Skeletal muscle satellite cell (primary cell): ENCODE data around the gene RBM7.
A peak's percentile ranks its signal among the peaks of the same experiment; 100 is the strongest.

Experiments used
- H3K27me3 ChIP-seq: 2 replicates; pipeline ENCODE4 v1.7.0; 2013; ENCODE audit warnings: low read length; ENCODE audit not compliant: control insufficient read depth, insufficient read depth
- H3K36me3 ChIP-seq: 2 replicates; pipeline ENCODE4 v1.7.0; 2013; ENCODE audit warnings: mild to moderate bottlenecking, control low read depth, low read length; ENCODE audit not compliant: insufficient read depth
- H3K4me1 ChIP-seq: 2 replicates; pipeline ENCODE4 v1.7.0; 2013; ENCODE audit warnings: low read length; ENCODE audit not compliant: control insufficient read depth, insufficient read depth
- H3K4me2 ChIP-seq: 2 replicates; pipeline ENCODE4 v1.7.0; 2013; ENCODE audit warnings: mild to moderate bottlenecking, low read length
- H3K4me3 ChIP-seq: 2 replicates; pipeline ENCODE4 v1.7.0; 2013; ENCODE audit warnings: low read length
- H3K9ac ChIP-seq: 2 replicates; pipeline ENCODE4 v1.7.0; 2013; ENCODE audit warnings: mild to moderate bottlenecking, low read depth, low read length, moderate library complexity
- H3K9me3 ChIP-seq: replicated peaks from 2 replicates; pipeline ENCODE4 v1.7.0; 2013; ENCODE audit warnings: mild to moderate bottlenecking, control low read depth, low read length

RBM7 gene

GRCh38 chr11:114439229-114440120 lies 39.0 kb downstream of the RBM7 start, which contains the start of gene REXO2:
Gene REXO2, plus strand, starts transcription at chr11:114439467. Its CDS starts 62 bp downstream, at chr11:114439529.
- peak within 1 kb of the TSS; percentile 95 for H3K4me3 ChIP-seq
- peak within 1 kb of the TSS; percentile 85 for H3K4me2 ChIP-seq
- H3K27me3 ChIP-seq: no peaks in the 10 kb centered on the region
- H3K9me3 ChIP-seq: no peaks in the 10 kb centered on the region
- H3K9ac ChIP-seq: peak within 1 kb of the TSS; percentile 89
- peaks cover 15% of the 10 kb centered on the region for H3K36me3 ChIP-seq
- H3K4me1 ChIP-seq: peaks cover 21% of the 10 kb centered on the region

- peaks cover 21% of the 10 kb centered on the region for H3K4me1 ChIP-seq
- peaks cover 22% of the 10 kb centered on the region for H3K36me3 ChIP-seq
- H3K27me3 ChIP-seq: no peaks in the 10 kb centered on the region
- H3K4me3 ChIP-seq: peak overlapping the region; percentile 95
- H3K9me3 ChIP-seq: no peaks in the 10 kb centered on the region
- H3K4me2 ChIP-seq: peak overlapping the region; percentile 85
- H3K9ac ChIP-seq: peak overlapping the region; percentile 89
Observed at GRCh38 chr11:114440121-114440860, 39.8 kb downstream of the RBM7 start.

GRCh38 chr11:114440971-114441763 lies 40.7 kb downstream of the RBM7 start:
- H3K9me3 ChIP-seq: no peaks in the 10 kb centered on the region
- H3K27me3 ChIP-seq: no peaks in the 10 kb centered on the region
- H3K4me3 ChIP-seq: peak overlapping the region; percentile 95
- H3K4me2 ChIP-seq: peak overlapping the region; percentile 85
- peaks cover 26% of the 10 kb centered on the region for H3K36me3 ChIP-seq
- peaks cover 21% of the 10 kb centered on the region for H3K4me1 ChIP-seq
- H3K9ac ChIP-seq: peak overlapping the region; percentile 89

- no peaks in the 10 kb centered on the region for H3K9me3 ChIP-seq
- no peaks in the 10 kb centered on the region for H3K27me3 ChIP-seq
- H3K4me2 ChIP-seq: peak overlapping the region; percentile 85
- no peak overlapping the region for H3K4me3 ChIP-seq
- H3K9ac ChIP-seq: no peak overlapping the region
- H3K4me1 ChIP-seq: peaks cover 21% of the 10 kb centered on the region
- H3K36me3 ChIP-seq: peaks cover 32% of the 10 kb centered on the region
Observed at GRCh38 chr11:114441921-114442320, 41.5 kb downstream of the RBM7 start.

GRCh38 chr11:114442536-114442935 lies 42.1 kb downstream of the RBM7 start:
- H3K27me3 ChIP-seq: no peaks in the 10 kb centered on the region
- no peak overlapping the region for H3K4me2 ChIP-seq
- no peak overlapping the region for H3K4me3 ChIP-seq

GRCh38 chr11:114447444-114447843 lies 47.0 kb downstream of the RBM7 start:
- H3K36me3 ChIP-seq: peaks cover 64% of the 10 kb centered on the region
- H3K4me2 ChIP-seq: no peak overlapping the region
- H3K9ac ChIP-seq: no peak overlapping the region
- H3K4me3 ChIP-seq: no peak overlapping the region
- H3K27me3 ChIP-seq: no peaks in the 10 kb centered on the region
- H3K4me1 ChIP-seq: peaks cover 12% of the 10 kb centered on the region
- no peaks in the 10 kb centered on the region for H3K9me3 ChIP-seq

More at GRCh38 chr11:114442536-114442935, 42.1 kb downstream of the RBM7 start:
- Histone ChIP-seq H3K9me3 (no peaks in the 10 kb centered on the region), H3K36me3 (peaks cover 36% of the 10 kb centered on the region), H3K4me1 (peaks cover 22% of the 10 kb centered on the region), H3K9ac (no peak overlapping the region)

- H3K9ac ChIP-seq: no peak overlapping the region
- no peak overlapping the region for H3K4me2 ChIP-seq
- H3K4me1 ChIP-seq: peaks cover 12% of the 10 kb centered on the region
- peaks cover 67% of the 10 kb centered on the region for H3K36me3 ChIP-seq
- no peak overlapping the region for H3K4me3 ChIP-seq
- H3K27me3 ChIP-seq: no peaks in the 10 kb centered on the region
- H3K9me3 ChIP-seq: no peaks in the 10 kb centered on the region
Observed at GRCh38 chr11:114447892-114448291, 47.4 kb downstream of the RBM7 start.

- H3K27me3 ChIP-seq: no peaks in the 10 kb centered on the region
- peaks cover 70% of the 10 kb centered on the region for H3K36me3 ChIP-seq
- H3K9me3 ChIP-seq: no peaks in the 10 kb centered on the region
- no peak overlapping the region for H3K9ac ChIP-seq
- no peak overlapping the region for H3K4me3 ChIP-seq
- H3K4me2 ChIP-seq: no peak overlapping the region
- peaks cover 12% of the 10 kb centered on the region for H3K4me1 ChIP-seq
Observed at GRCh38 chr11:114448749-114449482, 48.5 kb downstream of the RBM7 start.

GRCh38 chr11:114449845-114450244 lies 49.4 kb downstream of the RBM7 start:
- H3K9me3 ChIP-seq: no peaks in the 10 kb centered on the region
- H3K36me3 ChIP-seq: peaks cover 62% of the 10 kb centered on the region
- peaks cover 12% of the 10 kb centered on the region for H3K4me1 ChIP-seq
- no peaks in the 10 kb centered on the region for H3K27me3 ChIP-seq
- no peak overlapping the region for H3K4me2 ChIP-seq
- H3K4me3 ChIP-seq: no peak overlapping the region
- no peak overlapping the region for H3K9ac ChIP-seq

- peaks cover 51% of the 10 kb centered on the region for H3K36me3 ChIP-seq
- H3K4me3 ChIP-seq: no peak overlapping the region
- no peaks in the 10 kb centered on the region for H3K9me3 ChIP-seq
- no peak overlapping the region for H3K9ac ChIP-seq
- no peaks in the 10 kb centered on the region for H3K27me3 ChIP-seq
- H3K4me2 ChIP-seq: no peak overlapping the region
- peaks cover 12% of the 10 kb centered on the region for H3K4me1 ChIP-seq
Observed at GRCh38 chr11:114452399-114452798, 51.9 kb downstream of the RBM7 start.
